Fibroblast of lung (primary cell): Measurements from ENCODE around the gene PSG11.
"Not testable (repeated sequence)": the region's sequence is repeated elsewhere in the genome, so short reads cannot be mapped to it uniquely, and the experiment has no call there.

Source experiments
- EZH2 ChIP-seq: IDR thresholded peaks from 2 replicates; pipeline ENCODE4 v1.5.1; 2012; ENCODE audit warnings: low read length, control low read depth, mild to moderate bottlenecking; ENCODE audit errors: missing control alignments
- TF ChIP-seq, protein P1 (sequence below), 2 donors: IDR thresholded peaks in 1 of 2; conservative IDR thresholded peaks in 1 of 2; 1 replicate in 1 of 2; 2 replicates in 1 of 2; pipeline ENCODE4 v1.5.1; 2011 to 2012; ENCODE audit warnings: low read length in 2 of 2, control low read depth in 1 of 2, inconsistent platforms in 1 of 2, low read depth in 1 of 2, mild to moderate bottlenecking in 1 of 2

GRCh38 chr19:43062418-43062817, 36.1 kb upstream of the PSG11 start:
- TF ChIP-seq, protein P1, sequence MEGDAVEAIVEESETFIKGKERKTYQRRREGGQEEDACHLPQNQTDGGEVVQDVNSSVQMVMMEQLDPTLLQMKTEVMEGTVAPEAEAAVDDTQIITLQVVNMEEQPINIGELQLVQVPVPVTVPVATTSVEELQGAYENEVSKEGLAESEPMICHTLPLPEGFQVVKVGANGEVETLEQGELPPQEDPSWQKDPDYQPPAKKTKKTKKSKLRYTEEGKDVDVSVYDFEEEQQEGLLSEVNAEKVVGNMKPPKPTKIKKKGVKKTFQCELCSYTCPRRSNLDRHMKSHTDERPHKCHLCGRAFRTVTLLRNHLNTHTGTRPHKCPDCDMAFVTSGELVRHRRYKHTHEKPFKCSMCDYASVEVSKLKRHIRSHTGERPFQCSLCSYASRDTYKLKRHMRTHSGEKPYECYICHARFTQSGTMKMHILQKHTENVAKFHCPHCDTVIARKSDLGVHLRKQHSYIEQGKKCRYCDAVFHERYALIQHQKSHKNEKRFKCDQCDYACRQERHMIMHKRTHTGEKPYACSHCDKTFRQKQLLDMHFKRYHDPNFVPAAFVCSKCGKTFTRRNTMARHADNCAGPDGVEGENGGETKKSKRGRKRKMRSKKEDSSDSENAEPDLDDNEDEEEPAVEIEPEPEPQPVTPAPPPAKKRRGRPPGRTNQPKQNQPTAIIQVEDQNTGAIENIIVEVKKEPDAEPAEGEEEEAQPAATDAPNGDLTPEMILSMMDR (conservative IDR thresholded peaks at IDR 0.05 in 1 of 2, IDR thresholded peaks at IDR 0.05 in 1 of 2; ENCODE audit: low read depth in 1 of 2, low read length in 2 of 2): not testable (repeated sequence)
- TF ChIP-seq EZH2: not testable (repeated sequence)
